Measurements from ENCODE around the gene TRANK1. TPM values are rescaled to one million over a fixed set of nuclear protein-coding genes. Genes with fewer than 3 reads are reported as not detected.

The TRANK1 gene
- total and polyA plus RNA-seq, 2 of the 8 experiments (the other 6 are each of a cell fraction or from before 2014, with no cell fraction given), result 2.9 to 8.8 TPM

DNA sequence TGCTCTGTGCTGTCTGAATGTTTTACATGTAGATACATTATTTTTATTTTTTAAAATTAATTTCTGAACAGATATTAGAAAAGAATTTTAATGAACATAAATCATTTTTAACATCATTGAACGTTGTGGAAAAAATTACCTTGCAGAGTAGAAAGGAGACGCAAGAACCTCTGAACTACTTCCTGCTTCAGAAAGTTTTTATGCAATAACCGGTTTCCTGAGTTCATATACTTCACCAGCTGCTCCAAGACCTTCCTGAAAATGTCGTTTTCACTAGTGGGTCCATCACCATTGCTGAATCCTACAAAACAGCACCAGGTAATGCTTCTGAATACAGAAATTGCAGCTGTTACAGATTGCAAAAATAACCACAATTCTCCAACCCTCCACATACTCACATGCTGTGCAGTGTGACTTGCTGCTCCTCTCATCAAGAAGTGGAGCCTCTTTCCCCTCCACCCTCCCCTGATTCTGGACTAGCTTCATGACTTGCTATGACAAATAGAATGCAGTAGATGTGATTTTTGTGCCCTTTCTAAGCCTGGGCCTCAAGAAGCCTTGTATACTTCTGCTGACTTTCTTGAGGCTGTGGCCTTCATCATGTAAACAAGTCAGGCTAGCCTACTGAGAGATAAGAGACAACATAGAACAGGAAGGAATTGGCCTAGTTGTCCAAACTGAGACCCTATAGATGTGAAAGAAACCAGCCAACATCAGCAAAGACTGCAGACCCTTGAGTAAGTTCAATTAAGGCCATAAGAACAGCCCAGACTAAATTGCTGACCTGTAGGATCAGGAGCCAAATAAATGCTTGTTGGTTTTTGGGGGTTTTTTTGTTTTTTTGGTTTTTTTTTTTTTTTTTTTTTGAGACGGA is 80.4 kb downstream of the TRANK1 start:
- H3K23ac ChIP-seq (ENCODE audit: insufficient read length), result no peak overlapping the region
- DNase-seq (ENCODE audit: low read depth in 1 of 2, low spot score in 2 of 2) (no peak), FAIRE-seq (no peak)
- H2BK15ac ChIP-seq (ENCODE audit: low read length), result no peak overlapping the region
- POLR2A ChIA-PET (ENCODE audit: partially characterized antibody), result no interaction called here
- H2BK12ac ChIP-seq (ENCODE audit: low read depth, low read length), result no peak overlapping the region
- H3K18ac ChIP-seq (ENCODE audit: extremely low read depth, low read length), result no peak overlapping the region
- no peaks in the 10 kb centered on the region for H4K20me1 ChIP-seq (replicated peaks in 1 of 2; ENCODE audit: control insufficient read depth in 1 of 2, insufficient read depth in 2 of 2, low read length in 2 of 2)
- no peak overlapping the region for H2AFZ ChIP-seq (ENCODE audit: low read length)
- H3K4ac ChIP-seq (replicated peaks; ENCODE audit: insufficient read length, low read depth, low read length), result no peak overlapping the region
- CTCF ChIA-PET (ENCODE audit: partially characterized antibody), result interaction anchor here (1.2 to 1.8 kb wide), 3 partner anchors 49 to 118 kb away, joined by 3 to 5 read pairs (median 4); no protein-coding TSS in a partner anchor
- no peak overlapping the region for H2BK20ac ChIP-seq (ENCODE audit: low read length)
- no peak overlapping the region for H2AK5ac ChIP-seq (ENCODE audit: low read depth, low read length)
- H3K56ac ChIP-seq (replicated peaks; ENCODE audit: insufficient read length, low read depth, low read length), result no peak overlapping the region
- no peak overlapping the region for H3K4me3 ChIP-seq (ENCODE audit: extremely low read depth in 1 of 4, insufficient read depth in 2 of 4, low read depth in 3 of 4, low read length in 4 of 4)
- H4K5ac ChIP-seq (ENCODE audit: insufficient read length, low read depth, low read length), result no peak overlapping the region
- 91% methylated on average over 4 of the region's 5 CpGs; no CpG with 5 or more reads in 1 of the 2 experiments for WGBS, 2 experiments (ENCODE audit: extremely low coverage in 1 of 2, insufficient coverage in 1 of 2, insufficient read length in 1 of 2, insufficient replicate concordance in 2 of 2, low coverage in 1 of 2, low lambda C conversion rate in 2 of 2, missing lambda C conversion rate in 1 of 2)
- no peak overlapping the region for H2BK120ac ChIP-seq (replicated peaks; ENCODE audit: low read depth, low read length)
- H3K27ac ChIP-seq (ENCODE audit: low read depth, low read length), result no peak overlapping the region
- H3K14ac ChIP-seq (ENCODE audit: insufficient read length), result no peak overlapping the region
- H3K9me3 ChIP-seq (ENCODE audit: insufficient read depth in 2 of 2, low read depth in 1 of 2, low read length in 1 of 2), result no peaks in the 10 kb centered on the region
- no peak overlapping the region for H4K91ac ChIP-seq (replicated peaks; ENCODE audit: insufficient read length, low read length)
- H3K23me2 ChIP-seq (ENCODE audit: low read depth, low read length), result no peaks in the 10 kb centered on the region
- no peaks in the 10 kb centered on the region for H3K79me1 ChIP-seq (ENCODE audit: low read depth, low read length)
- peaks cover 0 to 2% (median 0%) of the 10 kb centered on the region in 4 experiments; a peak in 1 of 8 replicates for H3K36me3 ChIP-seq (ENCODE audit: control insufficient read depth in 2 of 4, insufficient read depth in 4 of 4, low read length in 3 of 4)
- H3K4me1 ChIP-seq (replicated peaks in 1 of 4; ENCODE audit: control insufficient read depth in 3 of 4, insufficient read depth in 4 of 4, low read length in 3 of 4), result peaks cover 0 to 3% (median 0%) of the 10 kb centered on the region in 4 experiments; a peak in 1 of 7 replicates
- H4K8ac ChIP-seq (ENCODE audit: extremely low read depth, insufficient read depth, low read length), result no peak overlapping the region
- H3K9ac ChIP-seq (replicated peaks in 1 of 4; ENCODE audit: extremely low read depth in 1 of 4, low read depth in 3 of 4, low read length in 3 of 4), result no peak overlapping the region
- no peak overlapping the region for H2BK5ac ChIP-seq (ENCODE audit: low read depth, low read length)
- no peaks in the 10 kb centered on the region for H3K79me2 ChIP-seq (ENCODE audit: control insufficient read depth in 1 of 2, insufficient read depth in 2 of 2, low read length in 2 of 2)
- H3K4me2 ChIP-seq (ENCODE audit: insufficient read depth in 1 of 2, low read depth in 2 of 2, low read length in 2 of 2), result no peak overlapping the region
- H3K27me3 ChIP-seq (replicated peaks in 1 of 4; ENCODE audit: control insufficient read depth in 3 of 4, extremely low read depth in 1 of 4, insufficient read depth in 3 of 4, low read length in 3 of 4), result no peaks in the 10 kb centered on the region
- TF ChIP-seq SAP30 (IDR thresholded peaks at IDR 0.05; ENCODE audit: insufficient read depth, insufficient replicate concordance, low read length) (no peak), KDM5A (IDR thresholded peaks at IDR 0.05; ENCODE audit: low read length) (no peak), CBX5 (IDR thresholded peaks at IDR 0.05; ENCODE audit: low read depth, low read length) (no peak), SUZ12 (IDR thresholded peaks at IDR 0.05; ENCODE audit: low read length) (no peak)
- TF ChIP-seq, protein P1, sequence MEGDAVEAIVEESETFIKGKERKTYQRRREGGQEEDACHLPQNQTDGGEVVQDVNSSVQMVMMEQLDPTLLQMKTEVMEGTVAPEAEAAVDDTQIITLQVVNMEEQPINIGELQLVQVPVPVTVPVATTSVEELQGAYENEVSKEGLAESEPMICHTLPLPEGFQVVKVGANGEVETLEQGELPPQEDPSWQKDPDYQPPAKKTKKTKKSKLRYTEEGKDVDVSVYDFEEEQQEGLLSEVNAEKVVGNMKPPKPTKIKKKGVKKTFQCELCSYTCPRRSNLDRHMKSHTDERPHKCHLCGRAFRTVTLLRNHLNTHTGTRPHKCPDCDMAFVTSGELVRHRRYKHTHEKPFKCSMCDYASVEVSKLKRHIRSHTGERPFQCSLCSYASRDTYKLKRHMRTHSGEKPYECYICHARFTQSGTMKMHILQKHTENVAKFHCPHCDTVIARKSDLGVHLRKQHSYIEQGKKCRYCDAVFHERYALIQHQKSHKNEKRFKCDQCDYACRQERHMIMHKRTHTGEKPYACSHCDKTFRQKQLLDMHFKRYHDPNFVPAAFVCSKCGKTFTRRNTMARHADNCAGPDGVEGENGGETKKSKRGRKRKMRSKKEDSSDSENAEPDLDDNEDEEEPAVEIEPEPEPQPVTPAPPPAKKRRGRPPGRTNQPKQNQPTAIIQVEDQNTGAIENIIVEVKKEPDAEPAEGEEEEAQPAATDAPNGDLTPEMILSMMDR (IDR thresholded peaks at IDR 0.05; ENCODE audit: control extremely low read depth in 1 of 3, insufficient read depth in 1 of 3, low read depth in 1 of 3, low read length in 3 of 3), result no peak

All from H1 (cell line).